ENCODE results near the gene TGFBR3.

- TF ChIP-seq CTCF (IDR thresholded peaks at IDR 0.05; ENCODE audit: low read depth, low read length) (no peak), EZH2phosphoT487 (IDR thresholded peaks at IDR 0.05; ENCODE audit: low read depth) (no peak)
Observed at GRCh38 chr1:91833946-91834345, 52.0 kb downstream of the TGFBR3 start.

Data from OCI-LY3 (cell line).